Measurements from ENCODE around the gene CXADR. TPM values are rescaled to one million over a fixed set of nuclear protein-coding genes. Genes with fewer than 3 reads are reported as not detected.

CXADR gene
- total RNA-seq, 1 experiment from 2014 or later = 152 TPM

GRCh38 chr21:17570786-17571185, 57.9 kb downstream of the CXADR start:
- no peak overlapping the region for H3K9ac ChIP-seq (ENCODE audit: extremely low read depth, insufficient read length, low read length)
- H2AK5ac ChIP-seq (ENCODE audit: insufficient read length, low read length) = no peak overlapping the region
- H3K4me2 ChIP-seq (ENCODE audit: insufficient read depth, insufficient read length, low read length) = no peak overlapping the region
- H3K36me3 Mint-ChIP-seq (ENCODE audit: insufficient read depth in 1 of 3, low read depth in 3 of 3) = peaks cover 1 to 27% (median 11%) of the 10 kb centered on the region in 3 experiments; a peak in 6 of 7 replicates
- TF ChIP-seq CTCF (conservative IDR thresholded peaks at IDR 0.05) = no peak
- no peak overlapping the region for H4K8ac ChIP-seq (replicated peaks; ENCODE audit: insufficient read length, low read depth, low read length)
- H3K27me3 ChIP-seq (ENCODE audit: insufficient read depth, low read length) = no peaks in the 10 kb centered on the region
- H3K27ac Mint-ChIP-seq = no peak overlapping the region
- no peaks in the 10 kb centered on the region for H3K4me1 ChIP-seq (ENCODE audit: insufficient read depth, low read length)
- no peak overlapping the region for H2BK12ac ChIP-seq (ENCODE audit: insufficient read length, low read depth, low read length)
- no peak overlapping the region for H3K56ac ChIP-seq (ENCODE audit: insufficient read length, low read depth, low read length)
- H4K20me1 ChIP-seq (ENCODE audit: control insufficient read depth, insufficient read depth, insufficient read length) = no peaks in the 10 kb centered on the region
- H2BK20ac ChIP-seq (ENCODE audit: low read depth, low read length, poor library complexity, severe bottlenecking) = no peak overlapping the region
- H3K4ac ChIP-seq (ENCODE audit: low read depth, low read length) = no peak overlapping the region
- H3K4me3 Mint-ChIP-seq = no peak overlapping the region
- no peak overlapping the region for H3K23ac ChIP-seq (ENCODE audit: insufficient read length, low read depth, low read length)
- H3K79me2 ChIP-seq (ENCODE audit: insufficient read depth, low read length) = no peaks in the 10 kb centered on the region
- H3K9me3 ChIP-seq (ENCODE audit: control insufficient read depth, low read depth, low read length) = no peaks in the 10 kb centered on the region
- no peaks in the 10 kb centered on the region for H3K9me3 Mint-ChIP-seq
- no peak overlapping the region for H3K27ac ChIP-seq (ENCODE audit: insufficient read length, low read depth, low read length)
- H3K14ac ChIP-seq (ENCODE audit: insufficient read depth, low read length) = no peak overlapping the region
- no peak overlapping the region for H4K5ac ChIP-seq (ENCODE audit: insufficient read length, low read depth, low read length)
- no peaks in the 10 kb centered on the region for H3K79me1 ChIP-seq (ENCODE audit: insufficient read depth, low read depth, low read length, poor library complexity, severe bottlenecking)
- no peak overlapping the region for H2BK5ac ChIP-seq (ENCODE audit: insufficient read length, low read length)
- no peaks in the 10 kb centered on the region for H3K23me2 ChIP-seq (ENCODE audit: insufficient read length, low read depth, low read length, poor library complexity, severe bottlenecking)
- DNase-seq = no peak
- no peak overlapping the region for H3T11ph ChIP-seq (ENCODE audit: low read length)
- H2AFZ ChIP-seq (ENCODE audit: low read length) = no peak overlapping the region
- no peak overlapping the region for H2BK15ac ChIP-seq (ENCODE audit: low read depth, low read length)
- H3K18ac ChIP-seq (ENCODE audit: insufficient read length, low read depth, low read length) = no peak overlapping the region
- H3K27me3 Mint-ChIP-seq (ENCODE audit: low read depth) = no peaks in the 10 kb centered on the region
- no CpG with 5 or more reads among the region's 9 CpGs for WGBS (ENCODE audit: extremely low coverage, insufficient read length, low lambda C conversion rate)
- 0 out of 4 replicates have a peak, but pooled peaks cover 0 to 3% of the 10 kb centered on the region in 2 experiments for H3K4me1 Mint-ChIP-seq
- no peak overlapping the region for H4K91ac ChIP-seq (ENCODE audit: insufficient read length, low read depth, low read length)
- H2BK120ac ChIP-seq (ENCODE audit: low read depth, low read length, poor library complexity, severe bottlenecking) = no peak overlapping the region

Measured in H9 (cell line).